Keratinocyte (primary cell): ENCODE measurements around the gene PACRGL. TPM values are rescaled to one million over a fixed set of nuclear protein-coding genes. Genes with fewer than 3 reads are reported as not detected.

Experiments used
- DNase-seq: peaks from one replicate; pipeline ENCODE4 v3.0.0-alpha.2; 2011; ENCODE audit warnings: low read depth, missing footprints, low spot score
- FAIRE-seq: peaks from 2 replicates; lab custom pipeline; 2011; peaks lifted over from hg19 to GRCh38; lab: Jason Lieb, UNC
- H2AFZ ChIP-seq: 2 replicates; pipeline ENCODE4 v1.6.0; 2012; ENCODE audit warnings: low read length, control low read depth, inconsistent platforms; ENCODE audit not compliant: control insufficient read depth
- H3K27ac ChIP-seq: 2 replicates; pipeline ENCODE4 v1.5.1; 2011; ENCODE audit warnings: low read length; ENCODE audit not compliant: control insufficient read depth, insufficient read depth
- H3K27me3 ChIP-seq: 3 replicates; pipeline ENCODE4 v1.6.0; 2011; ENCODE audit warnings: low read length; ENCODE audit not compliant: control insufficient read depth, insufficient read depth; ENCODE audit errors: extremely low read depth
- H3K36me3 ChIP-seq, 2 experiments: 2 replicates in 1 of 2; 3 replicates in 1 of 2; pipeline ENCODE4 v1.5.1; 2011; ENCODE audit warnings: low read length in 2 of 2, mild to moderate bottlenecking in 1 of 2; ENCODE audit not compliant: control insufficient read depth in 2 of 2, insufficient read depth in 2 of 2; ENCODE audit errors: extremely low read depth in 1 of 2
- H3K4me1 ChIP-seq: 3 replicates; pipeline ENCODE4 v1.5.1; 2011; ENCODE audit warnings: low read length; ENCODE audit not compliant: control insufficient read depth, insufficient read depth; ENCODE audit errors: extremely low read depth
- H3K4me2 ChIP-seq: 3 replicates; pipeline ENCODE4 v1.6.0; 2011; ENCODE audit warnings: low read depth, low read length; ENCODE audit not compliant: control insufficient read depth, insufficient read depth; ENCODE audit errors: extremely low read depth
- H3K4me3 ChIP-seq, 3 experiments: fragments of 200-600 bp in 1 of 3; sonication (generic) in 1 of 3; 2 replicates in 2 of 3; 3 replicates in 1 of 3; pipeline ENCODE4 v1.5.1; 2011 to 2016; ENCODE audit warnings: low read length in 3 of 3, mild to moderate bottlenecking in 3 of 3, control low read depth in 2 of 3, inconsistent platforms in 1 of 3, low read depth in 1 of 3, mixed read lengths in 1 of 3, mixed run types in 1 of 3, moderate library complexity in 1 of 3; ENCODE audit not compliant: control insufficient read depth in 2 of 3, insufficient read depth in 2 of 3; ENCODE audit errors: extremely low read depth in 1 of 3
- H3K79me2 ChIP-seq: 2 replicates; pipeline ENCODE4 v1.6.0; 2012; ENCODE audit warnings: low read length; ENCODE audit not compliant: control insufficient read depth, insufficient read depth
- H3K9ac ChIP-seq: 3 replicates; pipeline ENCODE4 v1.6.0; 2011; ENCODE audit warnings: low read length; ENCODE audit not compliant: control insufficient read depth, insufficient read depth; ENCODE audit errors: extremely low read depth
- H3K9me1 ChIP-seq: 3 replicates; pipeline ENCODE4 v1.6.0; 2011; ENCODE audit warnings: low read length; ENCODE audit not compliant: control insufficient read depth, insufficient read depth; ENCODE audit errors: extremely low read depth
- H3K9me3 ChIP-seq: 2 replicates; pipeline ENCODE4 v1.5.1; 2012; ENCODE audit warnings: low read depth, low read length; ENCODE audit not compliant: control insufficient read depth
- H4K20me1 ChIP-seq: 3 replicates; pipeline ENCODE4 v1.6.0; 2011; ENCODE audit warnings: low read length; ENCODE audit not compliant: control insufficient read depth, insufficient read depth; ENCODE audit errors: extremely low read depth
- CTCF ChIP-seq, 3 experiments: IDR thresholded peaks in 1 of 3; conservative IDR thresholded peaks in 1 of 3; optimal IDR thresholded peaks in 1 of 3; 2 replicates in 2 of 3; 3 replicates in 1 of 3; pipeline versions ENCODE3 to v1.5.1; 2011; ENCODE audit warnings: low read length in 3 of 3, mild to moderate bottlenecking in 3 of 3, moderate library complexity in 2 of 3, control low read depth in 1 of 3, inconsistent platforms in 1 of 3; ENCODE audit not compliant: insufficient read depth in 2 of 3; ENCODE audit errors: extremely low read depth in 1 of 3
- EZH2 ChIP-seq: IDR thresholded peaks from one replicate; pipeline ENCODE4 v1.6.1; 2012; ENCODE audit warnings: inconsistent platforms, mild to moderate bottlenecking, low read length, moderate library complexity
- dilution Hi-C: fragments of 300-500 bp; cut with MboI; formaldehyde crosslinking; loops from one replicate; pipeline ENCODE4 v1.7.0; 2020; ENCODE audit warnings: low sequenced_read_pairs; ENCODE audit not compliant: extremely low pct_ligation_motif_present
- polyA plus RNA-seq, 5 experiments: library from polyadenylated mRNA; depleted of rRNA in 3 of 5; stranded (reverse) in 3 of 5; stranded (forward) in 1 of 5; unstranded in 1 of 5; fragments of >200 nt; gene quantifications; 1 replicate in 1 of 5; 2 replicates in 3 of 5; 3 replicates in 1 of 5; pipeline versions ENCODE4 v1.2.1 to v1.2.3, GENCODE V29; 2011 to 2012; ENCODE audit warnings: missing spikeins in 2 of 5, low read depth in 1 of 5, low replicate concordance in 1 of 5

The PACRGL gene
- polyA plus RNA-seq, 1 donor (not counting 4 experiments of a cell fraction or from before 2014, with no cell fraction given) = 18.2 TPM

- H3K9me3 ChIP-seq = no peaks in the 10 kb centered on the region
- H3K4me1 ChIP-seq = no peaks in the 10 kb centered on the region
- TF ChIP-seq CTCF (optimal IDR thresholded peaks at IDR 0.05 in 1 of 3, IDR thresholded peaks at IDR 0.05 in 1 of 3, conservative IDR thresholded peaks at IDR 0.05 in 1 of 3; ENCODE audit: extremely low read depth in 1 of 3, insufficient read depth in 2 of 3, low read length in 3 of 3) = no peak
- no peak for TF ChIP-seq EZH2
- no peak overlapping the region for H3K4me3 ChIP-seq
- no peak for FAIRE-seq
- DNase-seq = no peak
- no peaks in the 10 kb centered on the region for H4K20me1 ChIP-seq
- H3K9ac ChIP-seq = no peak overlapping the region
- peaks cover 1 to 2% of the 10 kb centered on the region in 2 experiments for H3K36me3 ChIP-seq
- no peak overlapping the region for H2AFZ ChIP-seq
- no peak overlapping the region for H3K4me2 ChIP-seq
- no peaks in the 10 kb centered on the region for H3K27me3 ChIP-seq
- H3K79me2 ChIP-seq = no peaks in the 10 kb centered on the region
- H3K27ac ChIP-seq = no peak overlapping the region
- dilution Hi-C loops = no loop called here
- no peaks in the 10 kb centered on the region for H3K9me1 ChIP-seq
Observed at GRCh38 chr4:20711335-20711734, 11.1 kb downstream of the PACRGL start.

GRCh38 chr4:20723019-20723418, 22.8 kb downstream of the PACRGL start:
- dilution Hi-C loops = no loop called here
- Histone ChIP-seq H3K9ac (no peak overlapping the region), H3K9me1 (no peaks in the 10 kb centered on the region), H3K36me3 (peaks cover 0 to 3% of the 10 kb centered on the region in 2 experiments), H3K4me1 (no peaks in the 10 kb centered on the region), H4K20me1 (no peaks in the 10 kb centered on the region), H3K9me3 (peaks cover 5% of the 10 kb centered on the region), H2AFZ (no peak overlapping the region), H3K4me3 (no peak overlapping the region), H3K27ac (no peak overlapping the region), H3K4me2 (no peak overlapping the region), H3K27me3 (no peaks in the 10 kb centered on the region), H3K79me2 (no peaks in the 10 kb centered on the region)
- TF ChIP-seq EZH2 (no peak), CTCF (optimal IDR thresholded peaks at IDR 0.05 in 1 of 3, IDR thresholded peaks at IDR 0.05 in 1 of 3, conservative IDR thresholded peaks at IDR 0.05 in 1 of 3; ENCODE audit: extremely low read depth in 1 of 3, insufficient read depth in 2 of 3, low read length in 3 of 3) (no peak)
- FAIRE-seq (no peak), DNase-seq (no peak)
